ENCODE data around the gene AKIRIN2. TPM values are rescaled to one million over a fixed set of nuclear protein-coding genes. Genes with fewer than 3 reads are reported as not detected.

The AKIRIN2 gene
- total and polyA plus RNA-seq, 9 of the 15 experiments (the other 6 are each of a cell fraction or from before 2014, with no cell fraction given), result 5.8 to 63.9 (median 28.1) TPM

- TF ChIP-seq PBX2 (CRISPR knock-in tag; IDR thresholded peaks at IDR 0.05; ENCODE audit: low read depth) (no peak), PBX2 (tag; conservative IDR thresholded peaks at IDR 0.05; ENCODE audit: low read depth) (no peak), HDAC6 (IDR thresholded peaks at IDR 0.05; ENCODE audit: low read depth, low read length) (no peak), FOXP4 (CRISPR knock-in tag; IDR thresholded peaks at IDR 0.05; ENCODE audit: borderline replicate concordance) (no peak), STAG1 (CRISPR knock-in tag; IDR thresholded peaks at IDR 0.05; ENCODE audit: borderline replicate concordance) (no peak), ARHGAP35 (IDR thresholded peaks at IDR 0.05; ENCODE audit: partially characterized antibody) (no peak), SIN3B (IDR thresholded peaks at IDR 0.05; ENCODE audit: low read depth) (no peak), ZHX1 (conservative IDR thresholded peaks at IDR 0.05; ENCODE audit: low read length) (no peak), POLR3A (IDR thresholded peaks at IDR 0.05; ENCODE audit: borderline replicate concordance, extremely low read depth, insufficient read depth, insufficient read length) (no peak), ZBTB33 (CRISPR knock-in tag; IDR thresholded peaks at IDR 0.05) (no peak)
- TF ChIP-seq, protein P1, sequence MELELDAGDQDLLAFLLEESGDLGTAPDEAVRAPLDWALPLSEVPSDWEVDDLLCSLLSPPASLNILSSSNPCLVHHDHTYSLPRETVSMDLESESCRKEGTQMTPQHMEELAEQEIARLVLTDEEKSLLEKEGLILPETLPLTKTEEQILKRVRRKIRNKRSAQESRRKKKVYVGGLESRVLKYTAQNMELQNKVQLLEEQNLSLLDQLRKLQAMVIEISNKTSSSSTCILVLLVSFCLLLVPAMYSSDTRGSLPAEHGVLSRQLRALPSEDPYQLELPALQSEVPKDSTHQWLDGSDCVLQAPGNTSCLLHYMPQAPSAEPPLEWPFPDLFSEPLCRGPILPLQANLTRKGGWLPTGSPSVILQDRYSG (tag; conservative IDR thresholded peaks at IDR 0.05; ENCODE audit: low read depth), result no peak
- TF ChIP-seq, protein P2, sequence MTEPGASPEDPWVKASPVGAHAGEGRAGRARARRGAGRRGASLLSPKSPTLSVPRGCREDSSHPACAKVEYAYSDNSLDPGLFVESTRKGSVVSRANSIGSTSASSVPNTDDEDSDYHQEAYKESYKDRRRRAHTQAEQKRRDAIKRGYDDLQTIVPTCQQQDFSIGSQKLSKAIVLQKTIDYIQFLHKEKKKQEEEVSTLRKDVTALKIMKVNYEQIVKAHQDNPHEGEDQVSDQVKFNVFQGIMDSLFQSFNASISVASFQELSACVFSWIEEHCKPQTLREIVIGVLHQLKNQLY (CRISPR knock-in tag; conservative IDR thresholded peaks at IDR 0.05), result no peak
These were observed 23.2 kb upstream of the AKIRIN2 start (continued) for GRCh38 chr6:87724983-87725811.
